Endothelial cell of umbilical vein (primary cell): ENCODE data around the gene IPO9. TPM values are rescaled to one million over a fixed set of nuclear protein-coding genes. Genes with fewer than 3 reads are reported as not detected.
"Not testable (repeated sequence)": the region's sequence is repeated elsewhere in the genome, so short reads cannot be mapped to it uniquely, and the experiment has no call there.

Experiments
- BruUV-seq: library from RNA; stranded (reverse); fragments of 400-500 nt; replicated peaks from 2 replicates; lab custom pipeline; 2021; lab: Mats Ljungman, UMichigan
- CTCF ChIA-PET: fragments of 300-600, 350-600 bp; sonication (Branson Sonifier 250); formaldehyde crosslinking; loops from one replicate; lab custom pipeline; 2021; ENCODE audit warnings: antibody characterized with exemption, inconsistent platforms; lab: Charles Lee
- POLR2A ChIA-PET: fragments of 300-600, 350-600 bp; sonication (Branson Sonifier 250); formaldehyde crosslinking; loops from one replicate; lab custom pipeline; 2021; ENCODE audit warnings: antibody characterized with exemption, inconsistent platforms; lab: Charles Lee
- DNase-seq: peaks from one replicate; pipeline ENCODE4 v3.0.0-alpha.2; 2011; ENCODE audit warnings: low read depth, low spot score
- FAIRE-seq: peaks from 2 replicates; lab custom pipeline; 2011; peaks lifted over from hg19 to GRCh38; lab: Jason Lieb, UNC
- H2AFZ ChIP-seq: 2 replicates; pipeline ENCODE4 v1.6.0; 2012; ENCODE audit warnings: low read depth, low read length, control low read depth, inconsistent platforms
- H3K27ac ChIP-seq: 2 replicates; pipeline ENCODE4 v1.5.1; 2011; ENCODE audit warnings: low read depth, mild to moderate bottlenecking, control low read depth, low read length, moderate library complexity; ENCODE audit not compliant: insufficient read depth
- H3K27me3 ChIP-seq, 2 experiments: 2 replicates each; pipeline versions ENCODE4 v1.6.0 to v1.6.1; 2011; ENCODE audit warnings: low read length in 2 of 2, mixed read lengths in 1 of 2; ENCODE audit not compliant: control insufficient read depth in 2 of 2, insufficient read depth in 2 of 2
- H3K36me3 ChIP-seq, 2 experiments: 2 replicates in 1 of 2; 3 replicates in 1 of 2; pipeline ENCODE4 v1.5.1; 2011; ENCODE audit warnings: low read length in 2 of 2, mild to moderate bottlenecking in 1 of 2, moderate library complexity in 1 of 2; ENCODE audit not compliant: control insufficient read depth in 2 of 2, insufficient read depth in 2 of 2; ENCODE audit errors: extremely low read depth in 1 of 2
- H3K4me1 ChIP-seq: 3 replicates; pipeline ENCODE4 v1.5.1; 2011; ENCODE audit warnings: mild to moderate bottlenecking, low read length; ENCODE audit not compliant: control insufficient read depth, insufficient read depth; ENCODE audit errors: extremely low read depth
- H3K4me2 ChIP-seq: 2 replicates; pipeline ENCODE4 v1.6.1; 2011; ENCODE audit warnings: low read length, control low read depth, mixed read lengths; ENCODE audit not compliant: insufficient read depth
- H3K4me3 ChIP-seq, 3 experiments: fragments of 200-600 bp in 1 of 3; sonication (generic), shearing (Covaris generic) in 1 of 3; replicated peaks in 1 of 3; 2 replicates each; pipeline ENCODE4 v1.5.1; 2011 to 2016; ENCODE audit warnings: control low read depth in 3 of 3, low read length in 3 of 3, mild to moderate bottlenecking in 2 of 3, inconsistent platforms in 1 of 3, low read depth in 1 of 3, moderate library complexity in 1 of 3; ENCODE audit not compliant: insufficient read depth in 1 of 3
- H3K79me2 ChIP-seq: 2 replicates; pipeline ENCODE4 v1.6.0; 2012; ENCODE audit warnings: low read length, inconsistent platforms; ENCODE audit not compliant: control insufficient read depth, insufficient read depth
- H3K9ac ChIP-seq: replicated peaks from 2 replicates; pipeline ENCODE3; 2011; ENCODE audit warnings: low read length, control low read depth; ENCODE audit not compliant: insufficient read depth; ENCODE audit errors: extremely low read depth
- H3K9me1 ChIP-seq: replicated peaks from 3 replicates; pipeline ENCODE4 v1.6.0; 2011; ENCODE audit warnings: mild to moderate bottlenecking, low read length; ENCODE audit not compliant: control insufficient read depth, insufficient read depth; ENCODE audit errors: extremely low read depth
- H3K9me3 ChIP-seq: replicated peaks from 2 replicates; pipeline ENCODE4 v1.5.1; 2012; ENCODE audit warnings: low read length, inconsistent platforms; ENCODE audit not compliant: control insufficient read depth, insufficient read depth
- H4K20me1 ChIP-seq: replicated peaks from 2 replicates; pipeline ENCODE3; 2011; ENCODE audit warnings: mild to moderate bottlenecking, low read length; ENCODE audit not compliant: control insufficient read depth, insufficient read depth; ENCODE audit errors: extremely low read depth
- CTCF ChIP-seq, 2 donors: IDR thresholded peaks; 1 replicate in 1 of 2; 2 replicates in 1 of 2; pipeline ENCODE4 v1.5.1; 2011; ENCODE audit warnings: low read length in 2 of 2, mild to moderate bottlenecking in 2 of 2, moderate library complexity in 2 of 2, control low read depth in 1 of 2, inconsistent platforms in 1 of 2, low read depth in 1 of 2; ENCODE audit not compliant: insufficient read depth in 1 of 2; ENCODE audit errors: extremely low read depth in 1 of 2
- EZH2 ChIP-seq: IDR thresholded peaks from 2 replicates; pipeline ENCODE4 v1.6.1; 2012; ENCODE audit warnings: borderline replicate concordance, low read depth, mild to moderate bottlenecking, moderate library complexity, low read length, inconsistent platforms; ENCODE audit not compliant: severe bottlenecking
- FOS ChIP-seq: IDR thresholded peaks from 2 replicates; pipeline ENCODE4 v1.6.1; 2011; ENCODE audit warnings: mild to moderate bottlenecking, low read length, moderate library complexity, borderline replicate concordance; ENCODE audit not compliant: insufficient read depth
- GATA2 ChIP-seq: IDR thresholded peaks from 2 replicates; pipeline ENCODE4 v1.7.0; 2011; ENCODE audit warnings: low read depth, mild to moderate bottlenecking, moderate library complexity, mixed read lengths, low read length; ENCODE audit not compliant: insufficient read length, insufficient read depth
- JUN ChIP-seq: IDR thresholded peaks from 2 replicates; pipeline ENCODE4 v1.6.1; 2011; ENCODE audit warnings: borderline replicate concordance, low read depth; ENCODE audit not compliant: insufficient read length, insufficient read depth
- MAX ChIP-seq: IDR thresholded peaks from 2 replicates; pipeline ENCODE4 v1.6.1; 2011; ENCODE audit not compliant: insufficient read depth, insufficient read length
- MYC ChIP-seq: IDR thresholded peaks from one replicate; pipeline ENCODE4 v1.6.1; 2011; ENCODE audit warnings: mild to moderate bottlenecking, low read depth, low read length
- POLR2A ChIP-seq: IDR thresholded peaks from 2 replicates; pipeline ENCODE4 v1.6.1; 2012; ENCODE audit warnings: low read depth, mild to moderate bottlenecking, control low read depth, low read length
- POLR2AphosphoS5 ChIP-seq: IDR thresholded peaks from 2 replicates; pipeline ENCODE4 v1.6.1; 2012; ENCODE audit warnings: low read depth, mild to moderate bottlenecking, control low read depth, low read length, moderate library complexity; ENCODE audit not compliant: insufficient read depth
- dilution Hi-C: fragments of 300-500 bp; cut with MboI; formaldehyde crosslinking; loops from one replicate; pipeline ENCODE4 v1.15.0; 2019; ENCODE audit warnings: low sequenced_read_pairs; ENCODE audit not compliant: extremely low pct_ligation_motif_present
- intact Hi-C: fragments of 100-400 bp; cut with micrococcal nuclease; formaldehyde crosslinking; loops from one replicate; pipeline ENCODE4 v1.10.0; 2022
- polyA plus RNA-seq, 4 experiments: library from polyadenylated mRNA; depleted of rRNA in 3 of 4; stranded (reverse) in 3 of 4; unstranded in 1 of 4; fragments of >200 nt; gene quantifications; 2 replicates each; pipeline versions ENCODE4 v1.2.1 to v1.2.3, GENCODE V29; 2011 to 2012; ENCODE audit warnings: missing spikeins in 1 of 4
- total RNA-seq: library from RNA; stranded (reverse); gene quantifications from 2 replicates; pipeline ENCODE4 v1.2.3, GENCODE V29; 2021

Gene IPO9
- total and polyA plus RNA-seq, 2 donors (not counting 3 experiments of a cell fraction or from before 2014, with no cell fraction given): 53.4 to 104 TPM

GRCh38 chr1:201900476-201900875, 71.5 kb downstream of the IPO9 start:
- dilution Hi-C loops: no loop called here

GRCh38 chr1:201901036-201901435, 72.1 kb downstream of the IPO9 start:
- ChIA-PET CTCF (interaction anchor here (10.8 kb wide), 1 partner anchor 67 kb away, joined by 577 read pairs; no protein-coding TSS in a partner anchor), POLR2A (interaction anchor here (0.6 kb wide), 1 partner anchor 57 kb away, joined by 3 read pairs; no protein-coding TSS in a partner anchor)
- H3K27ac ChIP-seq, H3K27me3 ChIP-seq, H4K20me1 ChIP-seq, H3K4me3 ChIP-seq, DNase-seq, intact Hi-C loops, H2AFZ ChIP-seq, dilution Hi-C loops, H3K79me2 ChIP-seq, H3K9me3 ChIP-seq, H3K9ac ChIP-seq, H3K4me2 ChIP-seq, H3K9me1 ChIP-seq, FAIRE-seq, BruUV-seq, H3K36me3 ChIP-seq: not testable (repeated sequence)
- peaks cover 17% of the 10 kb centered on the region for H3K4me1 ChIP-seq

More at GRCh38 chr1:201900476-201900875, 71.5 kb downstream of the IPO9 start:
- H3K36me3 ChIP-seq: no peaks in the 10 kb centered on the region
- no peak overlapping the region for H3K27ac ChIP-seq
- no peaks in the 10 kb centered on the region for H3K79me2 ChIP-seq
- ChIA-PET POLR2A (interaction anchor here (0.6 kb wide), 1 partner anchor 57 kb away, joined by 3 read pairs; no protein-coding TSS in a partner anchor), CTCF (interaction anchor here (10.8 kb wide), 1 partner anchor 68 kb away, joined by 577 read pairs; no protein-coding TSS in a partner anchor)
- BruUV-seq: no TSS peak
- H3K4me1 ChIP-seq: peaks cover 16% of the 10 kb centered on the region
- DNase-seq (no peak), FAIRE-seq (no peak)
- H3K4me3 ChIP-seq: no peak overlapping the region
- H3K4me2 ChIP-seq: no peak overlapping the region
- no peaks in the 10 kb centered on the region for H3K9me1 ChIP-seq
- H3K9me3 ChIP-seq: no peaks in the 10 kb centered on the region
- no peak overlapping the region for H2AFZ ChIP-seq
- H4K20me1 ChIP-seq: no peaks in the 10 kb centered on the region
- H3K27me3 ChIP-seq: no peaks in the 10 kb centered on the region
- no peak overlapping the region for H3K9ac ChIP-seq
- TF ChIP-seq POLR2A (no peak), MYC (no peak), EZH2 (no peak), POLR2AphosphoS5 (no peak), CTCF (IDR thresholded peaks at IDR 0.05; ENCODE audit: extremely low read depth in 1 of 2, insufficient read depth in 1 of 2, low read depth in 1 of 2, low read length in 2 of 2) (no peak), FOS (no peak), JUN (no peak), MAX (no peak), GATA2 (no peak)
- intact Hi-C loops: no loop called here
